Natural killer cell treated with Interleukin-12 subunit alpha and Interleukin-12 subunit beta and Interleukin-15 and Interleukin-18, amount 100 ng/mL, for 72 hours (primary cell): ENCODE data around the gene CDK15. TPM values are rescaled to one million over a fixed set of nuclear protein-coding genes. Genes with fewer than 3 reads are reported as not detected.
"Not testable (repeated sequence)": the region's sequence is repeated elsewhere in the genome, so short reads cannot be mapped to it uniquely, and the experiment has no call there.

Source experiments
- ATAC-seq, 2 donors: fragments of 150-1000 bp; cut with Tn5 transposase in 1 of 2; sonication (Bioruptor Pico), chemical (Tn5 transposase) in 1 of 2; 2 replicates each; pipeline ENCODE4 v1.10.0; 2021
- DNase-seq: peaks from one replicate; pipeline ENCODE4 v3.0.0; 2022; ENCODE audit warnings: low spot score
- H3K27ac Mint-ChIP-seq, 2 donors: 1 replicate in 1 of 2; 2 replicates in 1 of 2; pipeline ENCODE4 v1.8.0; 2022; ENCODE audit warnings: mixed read lengths in 2 of 2, mild to moderate bottlenecking in 1 of 2, moderate library complexity in 1 of 2
- H3K27me3 Mint-ChIP-seq, 2 donors: 1 replicate in 1 of 2; 2 replicates in 1 of 2; pipeline ENCODE4 v1.8.0; 2022; ENCODE audit warnings: mixed read lengths in 2 of 2
- H3K36me3 Mint-ChIP-seq: one replicate; pipeline ENCODE4 v1.8.0; 2022; ENCODE audit warnings: mixed read lengths
- H3K4me1 Mint-ChIP-seq, 2 donors: 1 replicate in 1 of 2; 2 replicates in 1 of 2; pipeline ENCODE4 v1.8.0; 2022; ENCODE audit warnings: low read depth in 2 of 2, mixed read lengths in 2 of 2, mild to moderate bottlenecking in 1 of 2
- H3K4me3 Mint-ChIP-seq: one replicate; pipeline ENCODE4 v1.8.0; 2022; ENCODE audit warnings: mixed read lengths
- H3K9me3 Mint-ChIP-seq: 2 replicates; pipeline ENCODE4 v1.8.0; 2022; ENCODE audit warnings: mixed read lengths
- total RNA-seq, 2 donors: library from RNA; stranded (reverse); gene quantifications; one replicate each; pipeline ENCODE4 v1.2.3, GENCODE V29; 2022

Gene CDK15
- total RNA-seq, 2 donors from 2014 or later: not detected

DNA sequence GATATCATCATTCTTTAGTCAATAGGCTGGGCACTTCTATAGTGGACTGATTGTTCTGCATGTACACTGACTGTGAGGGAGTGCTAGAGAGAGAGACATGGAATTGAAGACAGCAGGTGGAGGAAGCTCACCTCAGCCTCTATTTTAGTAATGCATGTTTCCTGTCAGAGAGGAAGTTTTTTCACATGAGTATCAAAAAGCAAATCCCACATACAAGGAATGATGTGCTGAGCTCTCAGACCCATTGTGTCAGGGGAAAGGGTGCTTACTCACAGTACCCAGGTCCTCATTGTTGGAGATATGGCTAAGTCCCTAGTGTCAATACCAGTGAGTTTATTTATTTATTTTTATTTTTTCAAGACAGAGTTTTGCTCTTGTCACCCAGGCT lies 9.9 kb upstream of the CDK15 start:
- no peaks in the 10 kb centered on the region for H3K4me1 Mint-ChIP-seq
- no peak overlapping the region for H3K27ac Mint-ChIP-seq
- H3K27me3 Mint-ChIP-seq: peaks cover 25 to 33% of the 10 kb centered on the region in 2 donors
- H3K36me3 Mint-ChIP-seq: no peaks in the 10 kb centered on the region
- H3K9me3 Mint-ChIP-seq: no peaks in the 10 kb centered on the region
- DNase-seq (no peak), ATAC-seq (no peak)
- H3K4me3 Mint-ChIP-seq: no peak overlapping the region

- Mint-ChIP-seq H3K27me3 (peaks cover 24 to 31% of the 10 kb centered on the region in 2 donors), H3K27ac (no peak overlapping the region)
These were observed 9.0 kb upstream of the CDK15 start for GRCh38 chr2:201797175-201797840.

DNA sequence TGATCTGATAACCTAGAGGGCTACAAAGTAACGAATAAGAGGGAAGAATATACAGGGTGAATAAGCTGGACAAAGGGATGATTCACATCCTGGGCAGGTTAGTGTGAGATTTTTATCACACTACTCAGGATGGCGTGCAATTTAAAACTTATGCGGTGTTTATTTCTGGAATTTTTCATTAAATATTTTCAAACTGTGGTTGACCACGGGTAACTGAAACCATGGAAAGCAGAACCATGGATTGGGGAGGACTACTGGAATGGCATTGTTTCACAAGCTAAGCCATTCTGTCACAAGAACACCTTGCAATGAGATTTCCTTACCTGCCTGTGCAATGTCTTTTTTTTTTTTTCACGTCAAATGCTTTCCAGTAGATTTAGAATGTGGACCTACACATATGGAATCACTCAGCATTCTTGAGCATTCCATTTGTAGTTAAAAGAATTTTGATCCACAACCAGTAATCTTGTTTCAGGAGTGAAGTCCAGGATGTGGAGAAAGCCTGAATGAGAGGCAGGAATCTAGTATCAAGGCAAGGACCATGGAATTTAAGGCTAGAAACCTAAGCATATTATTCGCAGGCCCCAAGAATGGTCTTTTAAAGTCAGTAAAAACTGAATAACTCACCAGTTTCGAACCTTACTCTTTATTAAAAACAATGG lies 8.0 kb upstream of the CDK15 start:
- Mint-ChIP-seq H3K4me1 (no peaks in the 10 kb centered on the region), H3K27ac (no peak overlapping the region), H3K9me3 (no peaks in the 10 kb centered on the region), H3K36me3 (no peaks in the 10 kb centered on the region), H3K27me3 (peaks cover 29 to 34% of the 10 kb centered on the region in 2 donors), H3K4me3 (no peak overlapping the region)
- ATAC-seq (no peak), DNase-seq (no peak)

More at GRCh38 chr2:201797175-201797840, 9.0 kb upstream of the CDK15 start:
- no peaks in the 10 kb centered on the region for H3K36me3 Mint-ChIP-seq
- no peak overlapping the region for H3K4me3 Mint-ChIP-seq
- H3K4me1 Mint-ChIP-seq: no peaks in the 10 kb centered on the region
- ATAC-seq (no peak), DNase-seq (no peak)
- H3K9me3 Mint-ChIP-seq: no peaks in the 10 kb centered on the region

DNA sequence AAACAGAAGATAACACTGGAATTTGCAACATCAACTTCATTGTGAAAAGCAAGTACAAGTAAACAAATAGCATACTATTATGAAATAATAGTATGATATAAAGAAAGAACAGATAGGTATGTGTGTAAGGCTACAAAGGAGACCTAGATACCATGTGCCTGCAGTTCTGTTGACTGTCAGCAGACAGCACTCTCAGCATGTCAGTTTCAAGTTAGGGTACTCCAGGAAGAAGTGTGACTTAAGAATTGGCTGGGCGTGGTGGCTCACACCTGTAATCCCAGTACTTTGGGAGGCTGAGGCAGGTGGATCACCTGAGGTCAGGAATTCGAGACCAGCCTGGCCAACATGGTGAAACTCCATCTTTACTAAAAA lies 7.4 kb upstream of the CDK15 start:
- H3K27ac Mint-ChIP-seq, DNase-seq, H3K4me1 Mint-ChIP-seq, ATAC-seq, H3K36me3 Mint-ChIP-seq, H3K9me3 Mint-ChIP-seq, H3K4me3 Mint-ChIP-seq: not testable (repeated sequence)
- H3K27me3 Mint-ChIP-seq: peaks cover 29 to 36% of the 10 kb centered on the region in 2 donors

DNA sequence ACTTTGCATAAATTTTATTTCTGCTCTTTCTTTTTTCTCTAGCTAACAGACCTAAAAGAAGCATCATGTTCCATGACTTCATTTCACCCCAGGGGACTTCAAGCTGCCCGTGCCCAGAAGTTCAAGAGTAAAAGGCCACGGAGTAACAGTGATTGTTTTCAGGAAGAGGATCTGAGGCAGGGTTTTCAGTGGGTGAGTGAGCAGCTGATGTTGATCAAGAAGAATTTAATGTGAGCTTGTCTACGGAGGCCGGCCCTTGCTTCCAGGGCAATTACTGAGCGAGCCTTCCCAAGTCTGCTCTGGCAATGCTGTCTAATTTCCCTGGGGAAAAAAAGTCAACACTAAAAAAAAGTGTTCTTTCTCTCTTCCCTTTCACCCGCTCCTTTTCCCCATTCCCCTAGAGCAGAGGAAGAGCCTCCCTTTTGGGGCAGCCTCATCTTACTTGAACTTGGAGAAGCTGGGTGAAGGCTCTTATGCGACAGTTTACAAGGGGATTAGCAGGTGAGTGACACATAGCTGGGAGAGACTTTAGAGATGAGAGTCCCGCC lies 1.2 kb downstream of the CDK15 start:
- Mint-ChIP-seq H3K9me3 (no peaks in the 10 kb centered on the region), H3K4me3 (no peak overlapping the region), H3K27me3 (peaks cover 15 to 42% of the 10 kb centered on the region in 2 donors), H3K27ac (no peak overlapping the region), H3K4me1 (no peaks in the 10 kb centered on the region), H3K36me3 (no peaks in the 10 kb centered on the region)
- DNase-seq: no peak
- no peak for ATAC-seq

GRCh38 chr2:201808027-201808426 lies 1.7 kb downstream of the CDK15 start:
- Mint-ChIP-seq H3K4me1 (no peaks in the 10 kb centered on the region), H3K36me3 (no peaks in the 10 kb centered on the region), H3K27ac (no peak overlapping the region), H3K9me3 (no peaks in the 10 kb centered on the region), H3K4me3 (no peak overlapping the region), H3K27me3 (peaks cover 13 to 37% of the 10 kb centered on the region in 2 donors)
- DNase-seq (no peak), ATAC-seq (no peak)

DNA sequence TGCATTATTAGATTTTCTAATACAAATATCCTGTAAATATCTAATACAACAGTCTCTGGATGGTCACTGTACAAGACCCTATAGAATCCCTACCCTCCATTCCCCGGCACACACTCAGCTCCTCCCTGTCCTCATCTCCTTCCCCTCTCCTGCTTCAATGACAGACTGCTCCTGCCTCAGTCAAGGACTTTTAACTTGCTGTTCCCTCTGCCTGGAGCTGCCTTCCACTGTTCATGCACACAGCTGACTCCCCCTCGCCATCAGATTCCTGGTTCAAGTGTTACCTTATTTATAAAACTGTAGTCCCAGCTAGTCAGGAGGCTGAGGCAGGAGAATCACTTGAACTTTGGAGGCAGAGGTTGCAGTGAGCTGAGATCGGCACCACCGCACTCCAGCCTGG lies 3.3 kb downstream of the CDK15 start:
- Mint-ChIP-seq H3K27ac (no peak overlapping the region), H3K36me3 (no peaks in the 10 kb centered on the region), H3K4me3 (no peak overlapping the region), H3K4me1 (no peaks in the 10 kb centered on the region), H3K27me3 (peaks cover 17 to 46% of the 10 kb centered on the region in 2 donors), H3K9me3 (no peaks in the 10 kb centered on the region)
- ATAC-seq (no peak), DNase-seq (no peak)

GRCh38 chr2:201810604-201811003 lies 4.3 kb downstream of the CDK15 start:
- not testable (repeated sequence) for ATAC-seq, H3K36me3 Mint-ChIP-seq, H3K27ac Mint-ChIP-seq, H3K9me3 Mint-ChIP-seq, H3K4me1 Mint-ChIP-seq, H3K4me3 Mint-ChIP-seq, DNase-seq
- H3K27me3 Mint-ChIP-seq: peaks cover 17 to 46% of the 10 kb centered on the region in 2 donors

- DNase-seq (no peak), ATAC-seq (no peak)
- H3K27me3 Mint-ChIP-seq: peaks cover 11 to 39% of the 10 kb centered on the region in 2 donors
- H3K36me3 Mint-ChIP-seq: no peaks in the 10 kb centered on the region
- no peak overlapping the region for H3K27ac Mint-ChIP-seq
- H3K9me3 Mint-ChIP-seq: no peaks in the 10 kb centered on the region
- no peaks in the 10 kb centered on the region for H3K4me1 Mint-ChIP-seq
- H3K4me3 Mint-ChIP-seq: no peak overlapping the region
These were observed 7.8 kb downstream of the CDK15 start for GRCh38 chr2:201813996-201814760.

DNA sequence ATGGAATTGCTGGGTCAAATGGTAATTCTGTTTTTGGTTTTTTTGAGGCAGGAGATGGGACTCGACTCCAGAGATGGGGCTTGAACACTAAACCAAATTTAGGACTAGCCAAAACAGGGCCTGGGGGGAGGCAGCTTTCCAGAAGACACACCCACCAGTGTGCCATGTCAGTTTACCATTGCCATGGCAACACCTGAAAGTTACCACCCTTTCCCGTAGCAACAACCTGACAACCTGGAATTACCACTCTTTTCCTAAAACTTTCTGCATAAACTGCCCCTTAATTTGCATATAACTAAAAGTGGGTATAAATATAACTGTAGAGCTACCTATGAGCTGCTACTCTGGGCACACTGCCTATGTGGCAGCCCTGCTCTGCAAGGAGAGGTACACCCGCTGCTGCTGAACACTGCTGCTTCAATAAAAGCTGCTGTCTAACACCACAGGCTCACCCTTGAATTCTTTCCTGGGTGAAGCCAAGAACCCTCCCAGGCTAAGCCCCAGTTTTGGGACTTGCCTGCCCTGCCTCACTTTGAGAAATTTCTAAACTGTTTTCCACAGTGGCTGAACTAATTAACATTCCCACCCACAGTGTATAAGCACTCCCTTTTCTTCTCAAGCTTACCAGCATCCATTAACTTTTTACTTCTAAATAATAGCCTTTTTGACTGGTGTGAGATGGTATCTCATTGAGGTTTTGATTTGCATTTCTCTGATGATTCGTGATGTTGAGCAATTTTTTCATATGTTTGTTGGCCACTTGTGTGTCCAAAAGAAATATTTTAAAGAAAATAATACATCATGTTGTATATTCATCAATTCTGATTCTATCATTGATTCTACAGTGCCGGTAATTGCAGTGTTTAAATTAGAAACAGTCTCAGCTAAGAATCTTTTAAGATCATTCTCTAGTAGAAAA lies 10.6 kb downstream of the CDK15 start:
- ATAC-seq: no peak
- no peaks in the 10 kb centered on the region for H3K4me1 Mint-ChIP-seq
- H3K9me3 Mint-ChIP-seq: no peaks in the 10 kb centered on the region
- no peak overlapping the region for H3K4me3 Mint-ChIP-seq
- H3K36me3 Mint-ChIP-seq: no peaks in the 10 kb centered on the region
- peaks cover 17 to 25% of the 10 kb centered on the region in 2 donors for H3K27me3 Mint-ChIP-seq
- no peak for DNase-seq
- H3K27ac Mint-ChIP-seq: no peak overlapping the region

- Mint-ChIP-seq H3K36me3 (no peaks in the 10 kb centered on the region), H3K27me3 (peaks cover 17 to 20% of the 10 kb centered on the region in 2 donors), H3K4me1 (no peaks in the 10 kb centered on the region), H3K4me3 (no peak overlapping the region), H3K27ac (no peak overlapping the region), H3K9me3 (no peaks in the 10 kb centered on the region)
- no peak for DNase-seq
- ATAC-seq: no peak
These were observed 14.2 kb downstream of the CDK15 start for GRCh38 chr2:201820383-201821007.

DNA sequence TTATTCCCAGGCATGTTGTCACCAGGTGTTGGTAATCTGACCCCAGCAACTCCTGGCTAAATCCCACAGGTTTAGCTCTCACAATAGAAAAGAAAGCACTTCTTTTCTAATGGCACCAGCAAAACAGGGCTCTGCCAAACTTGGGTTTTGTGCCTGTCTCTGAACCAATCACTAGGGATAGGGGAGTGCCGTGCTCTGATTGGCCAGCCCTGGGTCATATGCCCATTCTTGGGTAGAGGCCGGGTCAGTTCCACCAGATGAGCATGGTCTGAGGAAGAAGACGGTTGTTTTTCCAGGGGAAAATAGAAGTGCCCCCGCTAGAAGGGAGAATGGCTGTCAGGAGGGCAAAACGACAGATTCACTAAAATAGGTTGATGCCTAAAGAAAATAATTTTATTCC lies 14.7 kb downstream of the CDK15 start:
- H3K4me3 Mint-ChIP-seq: no peak overlapping the region
- H3K9me3 Mint-ChIP-seq: no peaks in the 10 kb centered on the region
- DNase-seq (no peak), ATAC-seq (peak in 1 of 2 donors; percentile 48)
- no peaks in the 10 kb centered on the region for H3K36me3 Mint-ChIP-seq
- peaks cover 21 to 25% of the 10 kb centered on the region in 2 donors for H3K27me3 Mint-ChIP-seq
- H3K4me1 Mint-ChIP-seq: no peaks in the 10 kb centered on the region
- no peak overlapping the region for H3K27ac Mint-ChIP-seq

DNA sequence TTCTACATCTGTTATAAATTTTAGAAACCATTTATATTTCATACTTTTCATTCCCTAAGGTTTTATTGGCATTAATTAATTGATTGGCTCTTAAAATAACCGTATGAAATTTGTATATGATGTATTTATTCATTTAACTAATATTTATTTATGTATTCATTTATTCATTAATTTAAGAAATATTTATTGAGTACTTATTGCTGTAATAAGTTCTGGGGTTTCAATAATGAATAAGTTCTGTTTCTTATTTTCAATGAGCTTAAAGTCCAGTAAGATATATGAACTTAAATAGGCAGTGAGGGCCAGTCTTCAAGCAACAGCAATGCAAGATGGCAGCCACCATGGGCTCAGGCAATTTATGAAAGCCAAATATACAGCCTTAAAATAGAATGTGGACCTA lies 17.9 kb downstream of the CDK15 start:
- H3K27ac Mint-ChIP-seq: no peak overlapping the region
- H3K4me3 Mint-ChIP-seq: no peak overlapping the region
- no peaks in the 10 kb centered on the region for H3K36me3 Mint-ChIP-seq
- ATAC-seq (no peak), DNase-seq (no peak)
- no peaks in the 10 kb centered on the region for H3K9me3 Mint-ChIP-seq
- no peaks in the 10 kb centered on the region for H3K4me1 Mint-ChIP-seq
- peaks cover 25 to 36% of the 10 kb centered on the region in 2 donors for H3K27me3 Mint-ChIP-seq
